Activated naive CD4-positive, alpha-beta T cell treated with anti-CD3 and anti-CD28 coated beads for 36 hours (primary cell): Measurements from ENCODE around the gene LRP1B. TPM values are rescaled to one million over a fixed set of nuclear protein-coding genes. Genes with fewer than 3 reads are reported as not detected.

Source experiments
- CTCF ChIA-PET: fragments of 350-600 bp; sonication (Branson Sonifier 250); formaldehyde crosslinking; loops from one replicate; lab custom pipeline; 2021; ENCODE audit warnings: antibody characterized with exemption; lab: Charles Lee
- DNase-seq: peaks from one replicate; pipeline ENCODE4 v3.0.0-alpha.2; 2020
- H3K27ac Mint-ChIP-seq: one replicate; pipeline ENCODE4 v1.8.0; 2021; ENCODE audit warnings: mild to moderate bottlenecking, mixed read lengths
- H3K27me3 Mint-ChIP-seq: one replicate; pipeline ENCODE4 v1.8.0; 2021; ENCODE audit warnings: low read depth, mixed read lengths
- H3K36me3 Mint-ChIP-seq: one replicate; pipeline ENCODE4 v1.8.0; 2021; ENCODE audit warnings: low read depth, mixed read lengths
- H3K4me1 Mint-ChIP-seq: one replicate; pipeline ENCODE4 v1.8.0; 2021; ENCODE audit warnings: low read depth, mixed read lengths
- H3K4me3 Mint-ChIP-seq: one replicate; pipeline ENCODE4 v1.8.0; 2021; ENCODE audit warnings: mild to moderate bottlenecking, moderate library complexity, mixed read lengths
- H3K9me3 Mint-ChIP-seq: one replicate; pipeline ENCODE4 v1.8.0; 2021; ENCODE audit warnings: mixed read lengths
- intact Hi-C: fragments of 100-400 bp; cut with micrococcal nuclease; formaldehyde crosslinking; loops from one replicate; pipeline ENCODE4 v1.15.1; 2023
- total RNA-seq, 2 experiments: library from RNA; stranded (reverse); gene quantifications; one replicate each; pipeline ENCODE4 v1.2.3, GENCODE V29; 2021

The LRP1B gene
- total RNA-seq, 2 experiments from 2014 or later: not detected

DNA sequence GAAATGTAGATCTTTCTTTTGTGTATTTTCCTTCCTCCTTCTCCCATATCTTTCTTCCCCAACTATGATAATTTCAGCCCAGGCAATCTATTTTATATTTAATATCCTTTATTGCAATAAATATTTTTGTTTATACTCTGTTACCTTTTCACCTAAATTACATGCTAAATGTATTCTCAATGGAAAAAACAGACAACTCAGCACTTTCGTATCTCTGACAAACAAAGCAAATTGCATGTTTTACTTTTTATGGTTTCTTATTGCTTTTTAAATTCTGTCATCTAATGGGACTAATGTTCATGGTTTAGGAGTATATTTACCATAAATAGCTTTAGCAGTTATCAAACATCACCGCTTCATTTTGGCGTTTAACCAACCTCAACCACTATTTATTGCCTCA is 74.0 kb downstream of the LRP1B start:
- no peak for DNase-seq
- no peaks in the 10 kb centered on the region for H3K27me3 Mint-ChIP-seq
- no peaks in the 10 kb centered on the region for H3K36me3 Mint-ChIP-seq
- intact Hi-C loops: no loop called here
- H3K9me3 Mint-ChIP-seq: peaks cover 4% of the 10 kb centered on the region
- CTCF ChIA-PET: no interaction called here
- H3K27ac Mint-ChIP-seq: no peak overlapping the region
- no peaks in the 10 kb centered on the region for H3K4me1 Mint-ChIP-seq
- no peak overlapping the region for H3K4me3 Mint-ChIP-seq

DNA sequence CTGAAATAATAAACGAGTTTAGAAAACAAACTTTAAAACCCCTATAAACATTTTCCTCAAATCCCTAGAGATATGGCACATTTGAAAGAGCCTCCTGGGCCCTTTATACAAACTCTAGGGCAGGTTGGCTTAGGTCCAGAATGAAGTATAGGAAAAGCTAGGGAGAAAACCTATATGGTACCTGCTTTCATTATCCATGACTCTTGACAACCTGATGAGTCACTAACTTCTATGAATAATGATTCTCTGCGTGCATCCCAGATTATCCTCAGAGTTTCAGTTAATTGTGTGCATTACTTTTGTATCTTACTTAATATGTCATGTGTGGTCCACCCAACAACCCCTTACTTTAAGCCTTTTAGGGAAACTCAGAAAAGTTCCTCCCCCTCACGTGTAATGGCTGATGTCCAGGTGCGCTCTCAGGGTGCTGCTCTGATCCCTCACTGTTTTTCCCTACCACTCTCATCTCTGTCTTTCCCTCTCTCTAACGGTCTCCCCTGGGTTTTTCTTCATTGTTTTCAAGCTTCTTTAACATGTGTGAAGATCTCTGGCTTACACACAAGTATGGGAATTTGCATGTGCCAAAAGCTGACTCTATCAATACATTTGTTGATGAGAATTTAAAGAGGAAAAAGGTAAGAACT is 78.5 kb downstream of the LRP1B start:
- Mint-ChIP-seq H3K9me3 (peaks cover 2% of the 10 kb centered on the region), H3K27ac (no peak overlapping the region), H3K27me3 (no peaks in the 10 kb centered on the region), H3K4me1 (no peaks in the 10 kb centered on the region), H3K4me3 (no peak overlapping the region), H3K36me3 (no peaks in the 10 kb centered on the region)
- DNase-seq: no peak
- intact Hi-C loops: no loop called here
- CTCF ChIA-PET: no interaction called here

DNA sequence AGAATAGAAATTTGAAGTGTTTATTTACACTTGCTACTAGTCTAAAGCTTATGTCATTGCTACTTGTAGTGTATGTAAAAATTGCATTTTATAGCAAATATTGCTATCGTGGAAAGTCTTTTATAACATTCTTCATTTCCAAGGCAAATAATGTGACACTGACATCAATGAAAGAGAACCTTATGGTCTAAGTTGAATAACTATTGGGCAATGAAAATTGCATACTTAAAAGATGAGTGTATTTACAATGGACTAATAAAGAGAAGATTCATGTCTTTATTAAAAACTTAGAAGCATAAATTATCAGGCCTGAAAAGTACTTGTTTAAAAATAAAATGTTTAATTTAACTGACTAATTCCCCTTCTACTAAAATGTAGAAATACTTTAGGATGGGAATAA is 82.2 kb downstream of the LRP1B start:
- Mint-ChIP-seq H3K36me3 (no peaks in the 10 kb centered on the region), H3K27ac (no peak overlapping the region), H3K27me3 (no peaks in the 10 kb centered on the region), H3K4me1 (no peaks in the 10 kb centered on the region), H3K4me3 (no peak overlapping the region), H3K9me3 (no peaks in the 10 kb centered on the region)
- intact Hi-C loops: no loop called here
- DNase-seq: no peak
- CTCF ChIA-PET: no interaction called here

DNA sequence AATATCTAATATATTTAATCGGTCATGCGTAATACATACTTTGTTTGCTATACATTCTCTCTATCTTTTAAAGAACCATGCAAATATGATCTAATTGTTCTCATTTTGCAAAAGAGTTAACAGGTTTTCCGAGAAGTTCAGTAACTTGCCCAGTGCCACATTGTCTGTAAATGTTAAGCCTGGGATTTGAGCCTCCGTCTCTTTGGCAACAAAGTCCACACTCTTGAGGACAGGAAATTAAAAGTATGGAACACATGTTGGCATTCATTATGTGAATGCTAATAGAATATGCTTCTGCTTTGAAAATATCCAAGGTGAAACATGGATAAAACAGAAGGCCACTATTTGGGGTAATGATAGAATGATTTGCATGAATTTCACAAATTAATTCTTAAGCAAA is 85.2 kb downstream of the LRP1B start:
- no peaks in the 10 kb centered on the region for H3K27me3 Mint-ChIP-seq
- H3K9me3 Mint-ChIP-seq: no peaks in the 10 kb centered on the region
- no peak for DNase-seq
- H3K4me1 Mint-ChIP-seq: no peaks in the 10 kb centered on the region
- H3K36me3 Mint-ChIP-seq: no peaks in the 10 kb centered on the region
- H3K4me3 Mint-ChIP-seq: no peak overlapping the region
- intact Hi-C loops: no loop called here
- no peak overlapping the region for H3K27ac Mint-ChIP-seq
- CTCF ChIA-PET: no interaction called here

DNA sequence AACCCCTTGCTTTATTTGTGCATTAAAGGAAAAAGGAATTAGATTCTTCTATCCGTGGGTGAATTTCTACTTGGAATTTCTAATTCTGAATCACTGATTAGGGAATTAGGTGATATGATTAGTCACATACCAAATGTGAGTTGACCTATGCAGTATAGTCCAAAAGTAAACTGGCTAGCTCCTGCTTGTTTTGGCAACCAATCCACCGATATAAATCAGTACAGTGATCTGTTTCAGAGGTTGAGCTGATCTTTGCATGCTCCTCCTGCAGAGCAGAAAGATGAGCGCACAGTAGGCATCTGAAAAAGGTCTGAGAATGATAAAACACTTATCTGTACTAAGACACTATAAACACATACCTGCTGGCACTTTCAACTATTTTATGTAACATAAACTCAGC is 86.6 kb downstream of the LRP1B start:
- H3K4me3 Mint-ChIP-seq: no peak overlapping the region
- H3K27me3 Mint-ChIP-seq: no peaks in the 10 kb centered on the region

DNA sequence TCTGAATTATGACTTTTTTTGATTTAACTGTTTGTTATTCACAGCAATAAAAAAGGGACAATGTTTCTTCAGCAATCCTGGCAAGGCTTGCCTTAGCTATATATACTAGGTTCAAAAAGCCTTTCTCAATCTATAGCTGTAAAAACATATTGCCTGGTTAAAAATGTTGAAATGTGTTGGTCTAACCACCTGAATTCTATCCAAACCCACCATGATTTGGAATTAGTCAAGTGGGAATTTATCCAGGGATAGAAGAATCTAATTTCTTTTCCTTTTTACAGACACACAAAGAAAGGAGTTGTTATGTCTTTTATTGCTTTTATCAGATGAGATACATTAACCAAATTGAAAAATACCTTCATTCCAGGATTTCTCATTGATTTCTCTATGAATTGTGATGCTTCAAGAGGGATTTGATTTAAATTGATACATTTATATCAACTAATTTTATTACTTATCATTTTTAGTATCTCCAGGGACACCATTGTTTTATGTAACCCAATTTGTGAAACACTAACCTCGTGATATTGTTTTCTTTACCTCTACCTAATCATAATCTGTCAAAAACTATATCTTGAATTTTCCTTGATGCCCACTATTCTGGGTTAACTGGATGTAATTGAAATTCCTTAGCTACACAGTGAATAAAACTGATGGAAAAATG is 88.1 kb downstream of the LRP1B start:
- intact Hi-C loops: no loop called here
- no peak for DNase-seq
- CTCF ChIA-PET: interaction anchor here (1.0 kb wide), 1 partner anchor 12 kb away, joined by 3 read pairs; no protein-coding TSS in a partner anchor

More for the DNA sequence above, 86.6 kb downstream of the LRP1B start:
- DNase-seq: no peak
- no peaks in the 10 kb centered on the region for H3K9me3 Mint-ChIP-seq
- no peaks in the 10 kb centered on the region for H3K4me1 Mint-ChIP-seq
- H3K27ac Mint-ChIP-seq: no peak overlapping the region
- intact Hi-C loops: no loop called here
- CTCF ChIA-PET: no interaction called here
- no peaks in the 10 kb centered on the region for H3K36me3 Mint-ChIP-seq

DNA sequence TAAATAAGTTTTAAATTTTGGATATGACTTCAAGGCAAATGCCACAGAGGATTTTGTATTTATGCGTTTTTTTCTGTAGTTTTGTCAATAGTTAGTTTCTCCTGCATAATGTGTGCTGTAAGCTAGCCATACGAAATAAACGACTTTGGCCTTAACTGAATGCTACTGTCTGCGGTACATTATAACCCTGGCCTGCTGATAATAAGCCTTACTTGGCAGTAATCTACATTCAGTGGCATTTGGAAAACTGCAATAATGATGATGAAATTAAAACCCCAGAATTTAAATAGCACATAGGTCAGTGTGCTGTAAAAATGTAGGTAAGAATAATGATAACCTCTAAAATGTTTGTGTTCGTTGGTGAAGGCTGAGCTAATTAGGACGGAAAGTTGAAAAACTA is 88.8 kb downstream of the LRP1B start:
- H3K27me3 Mint-ChIP-seq: no peaks in the 10 kb centered on the region
- CTCF ChIA-PET: interaction anchor here (1.0 kb wide), 1 partner anchor 13 kb away, joined by 3 read pairs; no protein-coding TSS in a partner anchor

More for the DNA sequence above, 88.1 kb downstream of the LRP1B start:
- H3K4me1 Mint-ChIP-seq: no peaks in the 10 kb centered on the region
- H3K27me3 Mint-ChIP-seq: no peaks in the 10 kb centered on the region
- no peaks in the 10 kb centered on the region for H3K36me3 Mint-ChIP-seq
- no peak overlapping the region for H3K27ac Mint-ChIP-seq
- H3K9me3 Mint-ChIP-seq: no peaks in the 10 kb centered on the region
- no peak overlapping the region for H3K4me3 Mint-ChIP-seq

DNA sequence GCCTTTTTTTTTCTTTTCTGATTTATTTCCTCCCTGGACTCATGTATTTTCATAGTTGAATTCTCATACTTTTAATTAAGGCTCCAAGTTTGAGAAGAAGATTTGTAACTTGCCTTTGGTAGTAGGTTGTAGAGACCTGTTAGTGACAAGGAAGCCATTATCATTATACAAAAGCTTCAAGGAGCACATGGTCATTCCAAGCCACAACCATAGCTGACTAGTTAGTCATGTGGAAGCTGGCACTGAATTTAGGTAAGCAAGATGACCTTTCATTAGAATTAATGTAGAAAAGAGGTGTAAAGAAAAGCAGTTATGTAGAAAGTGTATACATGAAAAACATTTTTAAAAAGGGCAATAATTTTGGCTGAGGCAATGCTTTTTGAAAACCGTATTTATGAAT is 89.7 kb downstream of the LRP1B start:
- intact Hi-C loops: no loop called here
- Mint-ChIP-seq H3K36me3 (no peaks in the 10 kb centered on the region), H3K9me3 (no peaks in the 10 kb centered on the region), H3K4me3 (no peak overlapping the region), H3K27me3 (no peaks in the 10 kb centered on the region), H3K27ac (no peak overlapping the region), H3K4me1 (no peaks in the 10 kb centered on the region)
- CTCF ChIA-PET: no interaction called here
- DNase-seq: no peak

More for the DNA sequence above, 88.8 kb downstream of the LRP1B start:
- no peak for DNase-seq
- H3K36me3 Mint-ChIP-seq: no peaks in the 10 kb centered on the region
- intact Hi-C loops: no loop called here
- no peaks in the 10 kb centered on the region for H3K9me3 Mint-ChIP-seq
- H3K27ac Mint-ChIP-seq: no peak overlapping the region
- H3K4me3 Mint-ChIP-seq: no peak overlapping the region
- H3K4me1 Mint-ChIP-seq: no peaks in the 10 kb centered on the region

DNA sequence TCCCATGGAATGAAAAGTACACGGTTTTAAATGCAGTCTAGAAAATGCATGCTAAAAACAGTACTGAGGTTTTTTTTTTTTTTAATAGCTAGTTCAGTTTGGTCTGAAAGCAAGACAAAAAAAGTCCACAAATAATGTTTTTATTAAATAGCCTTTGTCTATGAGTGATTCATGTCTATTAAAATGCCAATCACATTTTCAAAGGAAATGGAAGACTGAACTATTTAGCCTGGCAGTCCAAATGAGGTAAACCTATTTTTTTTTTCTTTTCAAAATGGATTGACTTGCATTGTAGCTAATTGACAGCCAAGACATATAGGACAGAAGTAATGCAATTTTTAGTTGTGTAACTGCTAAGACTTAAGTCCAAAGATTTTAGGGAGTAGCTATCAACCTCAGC is 90.3 kb downstream of the LRP1B start:
- H3K27me3 Mint-ChIP-seq: no peaks in the 10 kb centered on the region
- H3K4me1 Mint-ChIP-seq: no peaks in the 10 kb centered on the region
- H3K9me3 Mint-ChIP-seq: no peaks in the 10 kb centered on the region
- no peak for DNase-seq
- intact Hi-C loops: no loop called here
- H3K27ac Mint-ChIP-seq: no peak overlapping the region
- H3K4me3 Mint-ChIP-seq: no peak overlapping the region
- CTCF ChIA-PET: no interaction called here
- H3K36me3 Mint-ChIP-seq: no peaks in the 10 kb centered on the region

DNA sequence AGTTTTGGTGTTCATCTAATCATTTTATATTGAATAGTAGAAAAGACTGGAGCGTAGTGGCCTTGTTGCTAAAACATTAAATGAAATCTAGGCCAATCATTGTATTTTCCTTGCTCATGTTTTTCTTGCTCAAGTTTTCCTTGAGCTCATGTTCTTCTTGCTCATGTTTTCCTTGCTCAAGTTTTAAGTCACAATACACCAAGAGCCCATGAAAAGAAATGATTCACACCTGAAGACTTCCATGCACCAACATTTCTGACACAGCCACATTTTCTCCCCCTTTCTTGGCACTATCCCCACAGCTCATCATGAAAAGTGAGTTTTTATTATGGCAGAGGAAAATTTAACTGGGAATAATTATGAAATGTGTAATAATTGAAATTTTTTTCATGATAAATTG is 92.0 kb downstream of the LRP1B start:
- intact Hi-C loops: no loop called here
- CTCF ChIA-PET: no interaction called here
- Mint-ChIP-seq H3K36me3 (no peaks in the 10 kb centered on the region), H3K27ac (no peak overlapping the region), H3K4me1 (no peaks in the 10 kb centered on the region), H3K27me3 (no peaks in the 10 kb centered on the region), H3K4me3 (no peak overlapping the region), H3K9me3 (no peaks in the 10 kb centered on the region)
- no peak for DNase-seq

DNA sequence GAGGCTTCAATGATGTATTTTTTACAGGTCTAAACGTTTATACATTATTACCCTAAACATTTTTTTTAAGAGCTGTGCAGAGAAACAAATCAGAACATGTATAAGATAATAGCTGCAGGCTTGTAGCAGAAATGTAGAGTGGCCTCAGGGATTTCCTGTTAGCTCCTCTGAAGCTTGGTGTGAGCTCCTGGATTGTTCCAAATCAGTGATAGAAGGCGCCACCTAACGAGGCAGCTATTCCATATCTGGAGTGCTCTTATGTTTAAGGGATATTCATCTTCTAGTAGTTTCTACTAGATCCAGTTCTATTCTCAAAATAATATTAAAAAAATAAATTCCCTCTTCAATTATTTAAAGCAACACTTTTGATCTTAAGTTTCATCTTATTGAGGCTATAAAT is 93.1 kb downstream of the LRP1B start:
- no peaks in the 10 kb centered on the region for H3K27me3 Mint-ChIP-seq
- H3K36me3 Mint-ChIP-seq: no peaks in the 10 kb centered on the region
- DNase-seq: no peak
- H3K9me3 Mint-ChIP-seq: no peaks in the 10 kb centered on the region
- intact Hi-C loops: no loop called here
- CTCF ChIA-PET: no interaction called here
- H3K4me1 Mint-ChIP-seq: no peaks in the 10 kb centered on the region
- no peak overlapping the region for H3K27ac Mint-ChIP-seq
- no peak overlapping the region for H3K4me3 Mint-ChIP-seq

DNA sequence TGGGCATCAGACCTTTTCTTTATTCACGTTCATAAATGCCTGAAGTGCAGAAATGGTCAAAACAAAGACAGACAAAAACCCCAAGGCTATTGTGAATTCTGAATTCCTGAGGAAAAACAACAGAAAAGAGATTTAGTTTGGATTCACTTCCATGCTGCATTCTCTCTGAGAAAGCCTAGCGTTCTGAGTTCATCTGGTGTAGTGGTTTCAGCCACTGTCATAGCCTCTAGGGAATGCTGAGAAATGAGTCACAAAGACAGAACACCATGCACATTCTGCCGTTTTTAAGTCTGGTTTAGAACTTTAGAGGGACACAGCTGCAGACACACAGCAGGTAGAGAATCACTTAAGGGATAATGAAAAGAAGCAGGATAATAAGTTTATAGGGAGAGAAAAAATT is 93.8 kb downstream of the LRP1B start:
- no peak overlapping the region for H3K27ac Mint-ChIP-seq
- no peaks in the 10 kb centered on the region for H3K27me3 Mint-ChIP-seq
- DNase-seq: no peak
- H3K4me3 Mint-ChIP-seq: no peak overlapping the region
- no peaks in the 10 kb centered on the region for H3K36me3 Mint-ChIP-seq
- CTCF ChIA-PET: interaction anchor here (0.6 kb wide), 1 partner anchor 196 kb away, joined by 3 read pairs; no protein-coding TSS in a partner anchor
- intact Hi-C loops: no loop called here
- no peaks in the 10 kb centered on the region for H3K9me3 Mint-ChIP-seq
- no peaks in the 10 kb centered on the region for H3K4me1 Mint-ChIP-seq

DNA sequence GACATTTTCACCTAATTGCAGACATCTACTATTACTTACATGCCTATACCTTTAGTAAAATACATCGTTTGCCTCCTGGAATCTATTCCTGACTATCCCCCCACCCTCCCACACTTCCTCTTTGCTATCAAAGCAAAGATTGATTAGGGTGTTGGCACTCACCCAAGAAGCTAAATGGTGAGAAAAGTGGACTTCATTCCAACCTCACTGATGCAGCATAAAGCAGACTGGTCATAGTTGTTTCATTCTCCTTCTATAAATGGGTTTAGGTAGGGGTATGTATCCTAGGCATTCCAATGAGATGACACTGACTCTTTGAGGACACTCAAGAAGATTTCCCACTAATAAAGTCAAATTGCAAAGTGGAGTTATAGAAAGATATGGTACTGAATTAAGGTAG is 97.4 kb downstream of the LRP1B start:
- H3K36me3 Mint-ChIP-seq: no peaks in the 10 kb centered on the region
- intact Hi-C loops: no loop called here
- no peaks in the 10 kb centered on the region for H3K4me1 Mint-ChIP-seq
- no peak for DNase-seq
- CTCF ChIA-PET: no interaction called here
- peaks cover 2% of the 10 kb centered on the region for H3K9me3 Mint-ChIP-seq
- H3K4me3 Mint-ChIP-seq: no peak overlapping the region
- no peaks in the 10 kb centered on the region for H3K27me3 Mint-ChIP-seq
- no peak overlapping the region for H3K27ac Mint-ChIP-seq
